Stimulated activated naive CD4-positive, alpha-beta T cell treated with Interleukin-2 at 50 U/mL for 16 hours (primary cell): ENCODE measurements around the gene ZNF273.

Experiments
- DNase-seq: peaks from one replicate; lab custom pipeline; 2025; lab: John Stamatoyannopoulos, UW

Gene ZNF273

DNA sequence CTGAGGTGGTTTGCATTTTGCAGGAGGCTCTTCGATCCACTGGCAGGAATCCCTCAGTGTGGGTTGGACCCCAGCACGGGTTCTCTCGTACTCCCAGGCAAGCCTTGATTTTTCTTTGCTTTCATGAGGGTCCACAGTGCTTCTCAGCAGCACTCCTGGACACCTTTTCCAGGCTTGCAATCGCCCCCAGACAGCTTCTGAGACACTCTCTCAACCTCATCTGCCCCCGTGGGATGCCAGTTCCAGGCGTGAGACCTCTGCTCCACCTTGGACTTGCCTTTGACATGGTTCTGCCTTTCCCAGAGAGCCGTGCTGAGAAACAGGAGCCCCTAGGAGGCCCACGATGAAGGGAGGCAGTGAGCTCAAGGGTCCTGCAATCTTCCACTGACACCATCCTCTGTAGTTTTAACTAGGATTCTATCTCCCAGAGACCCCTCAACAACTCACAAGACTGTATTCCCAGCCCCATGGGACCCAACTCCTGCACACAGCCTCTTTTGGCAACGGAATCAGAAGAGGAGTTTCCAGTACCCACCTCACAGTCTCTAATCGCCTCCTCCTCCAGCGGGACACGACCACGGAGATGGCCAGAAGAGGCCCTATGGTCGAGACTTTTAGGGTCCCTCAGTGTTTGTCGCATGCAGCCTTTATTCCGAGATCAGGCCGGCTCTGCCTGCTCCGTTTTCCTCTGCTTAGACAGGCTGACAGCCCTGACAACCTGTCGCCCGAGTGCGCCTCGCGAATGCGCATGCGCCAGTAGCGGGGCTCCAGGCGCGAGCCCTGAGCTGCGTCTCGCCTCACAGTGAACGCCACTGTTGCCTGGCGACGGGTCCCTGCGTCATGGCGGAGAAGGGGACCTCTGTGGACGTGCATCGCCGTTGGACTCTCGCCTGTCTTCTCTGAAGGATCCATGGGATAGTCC is 26.0 kb upstream of the ZNF273 start:
- DNase-seq, result peak; percentile 38

DNA sequence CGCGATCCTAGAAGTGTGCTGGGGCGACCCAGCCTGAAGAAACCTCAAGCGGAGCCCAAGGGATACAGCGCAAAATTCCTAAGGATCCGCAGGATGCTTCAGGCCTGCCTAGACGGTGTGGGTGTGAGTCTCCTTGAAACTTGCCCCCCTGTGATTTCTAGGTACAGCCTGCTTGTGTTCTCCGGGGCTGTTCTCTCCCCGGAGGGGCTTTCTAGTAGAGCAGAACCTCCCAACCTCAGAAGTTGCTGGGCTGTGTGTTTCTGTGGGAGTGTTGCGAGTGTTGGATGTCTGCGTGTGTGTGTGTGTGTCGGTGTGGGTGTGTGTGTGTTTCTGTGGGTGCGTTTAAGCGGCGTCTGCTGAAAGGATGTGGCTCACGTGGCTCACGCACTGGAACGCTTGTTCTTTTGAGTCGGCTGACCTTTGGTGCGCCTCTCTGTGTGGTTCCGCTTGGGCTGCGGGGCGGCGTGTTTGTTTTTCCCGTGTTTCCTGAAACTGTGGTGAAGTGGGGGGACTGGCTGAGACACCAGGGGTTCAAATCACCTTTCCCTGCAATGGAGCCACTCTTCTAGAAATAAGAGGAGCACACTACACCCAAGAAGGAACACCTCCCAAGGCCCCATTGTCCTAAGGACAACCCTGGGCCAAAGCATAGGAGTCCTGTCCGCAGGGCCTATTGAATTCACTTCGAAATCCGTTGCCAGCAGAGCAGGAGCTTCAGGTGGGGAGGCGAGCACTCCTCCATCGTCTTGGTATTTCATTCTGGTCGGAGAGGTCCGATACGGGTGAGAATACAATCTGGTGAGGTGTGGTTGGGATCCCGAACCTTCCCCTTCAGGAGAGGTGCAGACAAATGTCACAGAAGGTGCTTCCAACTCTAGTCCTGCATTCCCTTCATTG is 25.1 kb upstream of the ZNF273 start:
- no peak for DNase-seq

DNA sequence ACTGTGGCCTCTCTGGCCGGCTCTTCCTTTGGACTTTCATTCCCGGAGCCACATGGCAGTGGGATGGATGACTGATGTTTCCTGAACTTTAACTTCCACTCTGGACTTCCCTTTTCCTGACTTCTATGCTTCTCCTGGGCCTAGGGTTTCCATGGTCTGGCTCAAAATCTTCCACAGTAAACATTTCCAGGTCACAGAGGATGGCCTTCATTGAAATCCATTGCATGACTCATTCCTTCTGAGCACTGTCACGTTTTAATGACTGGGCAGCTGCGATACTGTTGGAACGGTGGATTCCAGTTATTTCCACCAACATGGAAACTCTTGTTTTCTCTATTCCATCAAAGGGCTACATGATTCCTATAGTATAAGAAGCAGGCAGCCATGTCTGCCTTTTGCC is 24.4 kb upstream of the ZNF273 start:
- no peak for DNase-seq

DNA sequence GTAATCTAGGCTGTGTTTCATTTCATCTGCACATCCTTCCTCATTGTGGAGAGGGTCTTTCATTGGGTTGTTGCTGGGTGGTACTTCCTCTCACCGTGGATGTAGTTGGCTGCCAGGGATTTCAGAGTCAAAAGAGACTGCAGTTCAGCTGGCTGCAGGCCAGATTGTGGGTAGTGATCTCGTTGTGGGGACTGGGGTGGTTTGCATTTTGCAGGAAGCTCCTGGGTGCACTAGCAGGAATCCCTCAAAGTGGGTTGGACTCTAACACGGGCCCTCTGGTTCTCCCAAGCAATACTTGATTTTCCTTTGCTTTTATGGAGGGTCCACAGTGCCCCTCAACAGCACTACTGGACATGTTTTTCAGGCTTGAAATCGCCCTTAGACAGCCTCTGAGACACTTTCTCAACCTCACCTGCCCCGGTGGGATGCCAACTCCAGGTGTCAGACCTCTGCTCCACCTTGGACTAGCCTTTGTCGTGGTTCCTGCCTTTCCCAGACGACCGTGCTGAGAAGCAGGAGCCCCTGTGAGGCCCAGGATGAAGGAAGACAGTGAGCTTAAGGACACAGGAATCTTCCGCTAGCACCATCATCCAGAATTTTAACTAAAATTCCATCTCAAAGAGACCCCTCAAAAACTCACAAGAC is 23.9 kb upstream of the ZNF273 start:
- no peak for DNase-seq

DNA sequence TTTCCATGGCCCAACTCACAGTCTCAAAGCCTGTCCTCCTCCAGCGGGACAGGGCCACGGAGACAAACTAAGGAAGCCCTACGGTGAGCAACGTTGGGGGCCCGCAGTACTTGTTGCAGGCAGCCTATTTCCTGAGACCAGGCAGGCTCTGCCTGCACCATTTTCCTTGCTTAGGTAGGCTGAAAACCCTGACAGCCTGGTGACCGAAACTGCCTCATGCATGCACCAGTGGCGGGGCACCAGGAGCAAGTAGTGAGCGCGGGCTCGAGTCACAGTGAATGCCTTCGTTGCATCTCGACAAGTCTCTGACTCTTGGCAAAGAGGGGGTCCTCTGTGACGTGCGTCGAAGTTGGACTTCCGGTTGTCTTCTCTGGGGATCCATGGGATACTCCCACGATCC is 23.3 kb upstream of the ZNF273 start:
- DNase-seq, result no peak

DNA sequence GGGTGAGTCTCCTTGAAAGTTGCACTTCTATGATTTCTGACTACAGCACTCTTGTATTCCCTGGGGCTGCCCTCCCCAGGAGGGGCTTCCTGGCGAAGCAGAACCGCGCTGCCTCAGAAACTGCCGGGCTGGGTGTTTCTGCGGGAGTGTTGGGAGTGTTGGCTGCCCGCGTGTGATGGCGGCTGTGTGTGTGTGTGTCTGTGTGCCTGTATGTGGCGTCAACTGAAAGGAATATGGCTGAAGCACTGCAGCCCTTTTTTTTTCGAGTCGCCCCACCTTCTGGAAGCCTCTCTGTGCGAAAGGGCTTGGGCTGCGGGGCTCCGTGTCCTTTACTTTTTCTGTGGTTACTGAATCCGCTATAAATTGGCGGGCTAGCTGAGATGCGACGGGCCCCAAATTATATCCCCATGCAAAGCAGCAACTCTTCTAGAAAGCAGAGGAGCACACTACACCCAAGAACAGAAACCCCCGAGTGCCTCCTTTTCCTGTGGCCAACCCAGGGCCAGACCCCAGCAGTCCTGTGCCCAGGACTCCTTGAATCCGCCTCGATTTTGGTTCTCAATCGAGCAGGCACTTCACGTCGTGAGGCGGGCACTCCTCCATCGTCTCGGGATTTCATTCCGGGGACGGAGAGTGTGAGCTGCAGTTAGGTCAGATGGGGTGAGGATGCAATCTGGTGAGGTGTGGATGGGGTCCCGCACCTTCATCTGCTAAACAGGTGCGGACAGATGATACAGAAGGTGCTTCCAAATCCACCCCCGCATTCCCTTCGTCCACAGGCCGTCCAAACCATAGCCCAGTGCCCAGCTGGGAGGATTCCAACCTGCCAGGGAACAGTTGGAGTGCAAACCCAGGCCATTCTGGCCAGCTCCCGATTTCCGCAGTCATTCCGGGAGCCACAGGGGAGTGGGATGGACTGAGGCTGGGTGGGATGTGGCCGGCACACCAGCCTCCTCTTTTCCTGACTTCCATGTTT is 22.5 kb upstream of the ZNF273 start:
- no peak for DNase-seq

DNA sequence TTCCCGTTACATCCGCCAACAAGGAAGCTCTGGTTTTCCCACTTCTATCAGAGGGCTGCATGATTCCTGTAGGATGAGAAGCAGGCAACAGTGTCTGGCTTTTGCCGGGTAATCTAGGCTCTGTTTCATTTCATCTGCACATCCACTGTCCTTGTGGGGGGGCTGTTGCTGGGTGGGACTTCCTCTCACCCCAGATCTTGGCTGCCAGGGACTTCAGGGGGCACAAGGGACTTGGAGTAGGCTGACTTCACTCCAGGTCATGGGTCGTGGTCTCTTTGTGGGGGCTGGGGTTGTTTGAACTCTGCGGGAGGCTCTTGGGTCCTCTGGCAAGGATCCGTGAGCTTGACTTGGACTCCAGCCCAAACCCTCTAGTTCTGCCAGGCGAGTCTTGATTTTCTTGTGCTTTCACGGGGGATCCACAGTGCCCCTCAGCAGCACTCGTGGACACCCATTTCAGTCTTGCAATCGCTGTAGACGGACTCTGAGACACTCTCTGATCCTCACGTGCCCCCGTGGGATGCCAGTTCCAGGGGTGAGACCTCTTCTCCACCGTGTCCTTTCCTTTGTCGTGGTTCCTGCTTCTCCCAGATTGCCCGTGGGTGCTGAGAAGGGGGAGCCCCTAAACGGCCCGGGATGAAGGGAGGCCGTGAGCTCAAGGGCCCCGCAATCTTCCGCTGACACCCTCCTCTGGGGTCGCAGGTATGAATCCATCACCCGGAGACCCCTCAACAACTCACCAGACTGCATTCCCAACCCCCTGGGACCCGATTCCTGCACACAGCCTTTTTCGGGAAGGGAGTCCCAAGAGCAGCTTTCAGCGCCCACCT is 21.4 kb upstream of the ZNF273 start:
- DNase-seq, result no peak

DNA sequence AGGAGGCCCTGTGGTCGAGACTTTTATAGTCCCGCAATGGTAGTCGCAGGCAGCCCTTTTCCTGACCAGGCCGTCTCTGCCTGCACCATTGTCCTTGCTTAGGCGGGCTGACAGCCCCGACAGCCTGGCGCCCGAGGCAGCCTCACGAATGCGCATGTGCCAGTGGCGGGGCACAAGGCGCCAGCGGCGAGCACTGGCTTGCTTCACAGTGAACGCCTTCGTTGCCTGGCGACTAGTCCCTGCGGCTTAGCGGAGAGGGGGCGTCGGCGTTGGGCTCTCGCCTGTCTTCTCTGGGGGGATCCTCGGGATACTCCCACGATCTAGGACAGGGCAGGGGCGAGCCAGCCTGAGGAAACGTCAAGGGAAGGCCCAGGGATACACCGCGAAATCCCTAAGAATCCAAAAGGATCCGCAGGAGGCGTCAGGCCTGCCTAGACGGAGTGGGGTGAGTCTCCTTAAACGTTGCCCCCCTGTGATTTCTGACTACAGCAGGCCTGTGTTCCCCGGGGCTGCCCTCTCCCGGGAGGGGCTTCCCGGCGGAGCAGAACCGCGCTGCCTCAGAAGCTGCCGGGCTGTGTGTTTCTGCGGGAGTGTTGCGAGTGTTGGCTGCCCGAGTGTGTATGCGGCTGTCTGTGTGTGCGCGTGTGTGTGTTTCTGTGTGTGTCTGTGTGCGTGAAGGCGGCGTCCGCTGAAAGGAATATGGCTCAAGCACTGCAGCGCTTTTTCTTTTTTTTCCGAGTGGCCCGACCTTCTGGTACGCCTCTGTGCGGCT is 20.5 kb upstream of the ZNF273 start:
- no peak for DNase-seq

DNA sequence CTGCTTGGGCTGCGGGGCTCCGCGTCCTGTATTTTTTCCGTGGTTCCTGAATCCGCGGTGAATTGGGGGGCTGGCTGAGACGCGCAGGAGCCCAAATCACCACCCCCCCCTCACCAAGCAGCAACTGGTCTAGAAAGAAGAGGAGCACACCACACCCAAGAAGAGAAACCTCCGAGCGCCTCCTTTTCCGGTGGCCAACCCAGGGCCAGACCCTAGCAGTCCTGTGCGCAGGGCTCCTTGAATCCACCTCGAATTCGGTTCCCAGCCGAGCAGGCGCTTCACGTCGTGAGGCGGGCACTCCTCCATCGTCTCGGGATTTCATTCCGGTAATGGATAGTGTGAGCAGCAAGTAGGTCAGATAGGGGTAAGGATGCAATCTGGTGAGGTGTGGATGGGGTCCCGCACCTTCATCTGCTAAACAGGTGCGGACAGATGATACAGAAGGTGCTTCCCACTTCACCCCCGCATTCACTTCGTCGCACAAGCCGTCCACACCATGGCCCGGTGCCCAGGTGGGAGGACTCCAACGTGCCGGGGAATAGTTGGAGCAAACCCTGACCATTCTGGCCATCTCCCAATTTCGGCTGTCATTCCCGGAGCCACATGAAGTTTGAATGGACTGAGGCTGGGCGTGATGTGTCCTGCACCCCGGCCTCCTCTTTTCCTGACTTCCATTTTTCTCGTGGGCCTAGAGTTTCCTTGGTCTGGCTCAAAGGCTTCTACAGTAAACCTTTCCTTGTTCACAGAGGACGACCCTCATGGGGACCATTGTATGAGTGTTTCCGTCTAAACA is 19.8 kb upstream of the ZNF273 start:
- no peak for DNase-seq

DNA sequence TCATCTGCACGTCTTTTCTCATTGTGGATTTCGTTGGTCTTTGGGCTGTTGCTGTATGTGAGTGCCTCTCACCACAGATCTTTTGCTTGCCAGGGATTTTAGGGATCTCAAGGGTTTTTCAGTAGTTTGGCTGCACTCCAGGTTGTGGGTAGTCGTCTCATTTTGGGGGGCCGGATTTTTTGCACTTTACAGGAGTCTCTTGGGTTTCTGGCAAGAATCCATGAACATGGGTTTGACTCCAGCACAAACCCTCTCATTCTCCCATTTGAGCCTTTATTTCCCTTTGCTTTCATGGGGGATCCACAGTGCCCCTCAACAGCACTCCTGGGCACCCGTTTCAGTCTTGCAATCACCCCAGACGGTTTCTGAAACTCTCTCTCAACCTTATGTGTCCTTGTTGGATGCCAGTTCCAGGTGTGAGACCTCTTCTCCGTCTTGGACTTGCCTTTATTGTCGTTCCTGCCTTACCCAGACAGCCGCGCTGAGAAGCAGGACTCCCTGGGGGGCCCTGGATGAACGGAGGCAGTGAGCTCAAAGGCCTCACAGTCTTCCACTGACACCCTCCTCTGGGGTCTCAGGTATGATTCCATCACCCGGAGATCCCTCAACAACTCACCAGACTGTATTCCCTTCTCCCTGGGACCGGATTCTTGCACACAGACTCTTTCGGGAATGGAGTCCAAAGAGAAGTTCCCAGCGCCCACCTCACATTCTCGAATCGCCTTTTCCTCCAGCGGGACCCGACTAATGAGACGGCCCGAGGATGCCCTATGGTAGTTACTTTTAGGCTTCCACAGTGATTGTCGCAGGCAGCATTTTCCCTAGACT is 18.8 kb upstream of the ZNF273 start:
- DNase-seq, result no peak

DNA sequence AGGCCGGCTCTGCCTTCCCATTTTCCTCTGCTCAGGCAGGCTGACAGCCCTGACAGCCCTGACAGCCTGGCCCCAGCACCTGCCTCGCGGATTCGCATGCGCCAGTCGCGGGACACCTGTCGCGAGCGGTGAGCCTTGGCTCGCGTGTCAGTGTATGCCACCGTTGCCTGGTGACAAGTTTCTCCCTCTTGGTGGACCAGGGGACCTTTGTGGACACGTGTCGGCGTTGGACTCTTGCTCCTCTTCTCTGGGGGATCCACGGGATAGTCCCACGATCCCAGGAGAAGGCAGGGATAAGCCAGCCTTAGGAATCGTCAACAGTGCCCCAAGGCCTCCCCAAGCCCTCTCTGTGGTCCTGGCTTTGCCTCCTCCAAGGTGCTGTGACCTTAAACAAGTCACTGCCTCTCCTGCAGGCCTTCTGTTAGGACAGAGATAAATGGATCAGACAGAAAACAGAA is 18.1 kb upstream of the ZNF273 start:
- no peak for DNase-seq

DNA sequence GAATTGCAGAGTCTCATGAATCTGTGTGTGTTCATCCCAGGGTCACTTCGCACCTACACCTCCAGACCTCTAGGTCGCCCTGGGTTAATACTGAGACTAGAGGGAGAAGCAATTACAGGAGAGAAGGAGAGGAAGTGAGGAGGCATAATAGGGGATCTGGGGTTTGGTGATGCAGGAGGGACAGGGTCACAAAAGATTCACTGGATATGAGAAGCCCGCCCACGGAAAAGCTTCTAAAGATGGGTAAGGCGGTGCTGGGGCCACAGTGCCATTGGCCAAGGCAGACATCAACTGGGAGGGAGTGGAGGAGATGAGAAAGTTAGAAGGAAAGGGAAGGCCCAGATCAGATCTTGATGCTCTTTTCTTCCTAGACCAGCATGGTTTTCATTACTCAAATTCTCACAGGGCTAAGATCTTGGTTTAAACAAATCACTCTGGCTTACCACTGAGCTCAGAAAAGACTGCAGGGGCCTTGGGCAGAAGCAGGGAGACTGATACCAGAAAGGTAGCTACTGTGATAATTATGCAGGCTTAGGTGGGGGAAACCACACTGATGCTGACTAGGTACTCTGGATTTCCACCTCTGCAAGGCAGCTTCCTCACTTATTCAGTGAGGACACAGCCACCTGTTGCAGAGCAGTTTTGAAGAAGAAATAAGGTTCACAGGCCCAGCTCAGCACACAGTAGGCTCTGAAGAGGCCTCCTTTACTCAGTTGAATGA is 17.4 kb upstream of the ZNF273 start:
- no peak for DNase-seq

DNA sequence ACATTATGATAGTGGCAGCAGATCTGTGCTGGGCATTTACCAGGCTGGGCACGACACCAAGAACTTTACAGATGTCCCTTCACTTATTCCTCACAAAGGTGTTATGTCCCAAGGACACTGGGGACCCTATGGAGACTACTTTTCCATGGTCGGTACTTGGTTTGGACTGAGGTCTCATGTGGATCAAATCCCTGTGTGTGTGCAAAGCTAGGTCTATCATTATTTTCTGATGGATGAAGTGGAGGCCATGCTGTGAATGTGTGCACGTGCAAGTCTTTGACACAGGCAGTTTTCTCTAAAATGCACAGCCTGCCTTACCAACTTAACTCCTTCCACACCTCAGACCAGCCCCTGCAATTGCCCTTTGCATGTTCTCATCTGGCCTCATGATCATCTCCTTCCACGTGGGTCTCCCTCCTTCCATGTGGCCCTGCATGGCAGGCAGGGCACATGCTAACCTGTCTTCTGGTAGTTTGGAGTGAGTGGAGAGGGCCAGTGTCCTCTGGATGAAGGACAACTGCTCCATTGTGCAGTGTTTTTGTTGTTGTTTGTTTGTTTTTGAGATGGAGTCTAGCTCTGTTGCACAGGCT is 16.0 kb upstream of the ZNF273 start:
- no peak for DNase-seq

DNA sequence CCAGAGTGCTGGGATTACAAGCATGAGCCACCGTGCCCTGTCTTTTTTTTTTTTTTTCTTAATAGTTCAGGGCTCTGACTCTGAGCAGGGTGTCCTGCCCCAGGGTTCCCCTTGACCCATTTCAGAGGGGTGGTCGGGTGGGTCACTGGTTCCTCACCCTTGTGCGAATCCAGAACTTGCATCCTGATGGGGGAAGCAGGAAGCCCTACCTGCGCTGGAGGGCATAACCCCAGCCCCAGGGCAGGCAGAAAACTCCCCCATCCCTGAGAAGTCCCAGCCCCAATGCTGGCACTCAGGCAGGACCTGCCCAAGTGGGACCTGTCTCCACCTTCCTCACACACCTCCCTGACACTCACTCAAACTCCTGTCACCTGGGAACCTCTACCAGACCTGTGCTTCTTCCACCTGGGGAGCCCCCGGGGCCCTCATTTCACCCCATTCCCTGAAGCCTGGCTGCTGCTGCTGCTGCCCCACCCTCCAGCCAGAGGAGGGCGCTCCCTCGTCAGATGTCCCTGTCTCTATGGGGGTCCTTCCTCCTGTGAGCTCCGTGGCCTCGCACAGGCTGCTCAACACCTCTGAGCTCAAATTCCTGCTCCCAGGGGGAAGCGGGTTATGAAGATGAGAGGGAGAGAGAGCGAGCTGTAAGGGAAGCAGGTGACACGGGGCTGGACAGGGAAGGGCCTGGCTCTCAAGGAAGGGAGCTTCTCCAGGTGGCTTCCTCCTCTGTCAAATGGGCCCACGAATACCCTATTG is 15.1 kb upstream of the ZNF273 start:
- DNase-seq, result peak; percentile 8

DNA sequence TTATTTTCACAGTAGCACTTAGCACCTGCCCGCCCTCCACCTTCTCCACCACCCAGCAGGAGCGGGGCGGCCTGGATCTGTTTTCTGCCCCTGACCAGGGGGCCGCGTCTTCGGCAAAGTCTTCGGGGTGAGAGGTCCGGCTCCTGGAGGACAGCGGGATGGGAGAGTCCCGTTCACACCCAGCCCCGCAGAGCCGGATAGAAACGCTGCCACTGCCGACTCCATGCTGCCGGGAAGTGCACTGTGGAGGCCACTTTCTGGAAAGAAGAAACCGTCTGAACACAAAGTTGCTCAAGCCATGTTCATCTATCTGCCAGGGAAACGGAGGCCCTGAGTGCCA is 14.5 kb upstream of the ZNF273 start:
- DNase-seq, result no peak
